ENCODE measurements around the gene CLN3.
"Not testable (repeated sequence)": the region's sequence is repeated elsewhere in the genome, so short reads cannot be mapped to it uniquely, and the experiment has no call there.

Gene CLN3

GRCh38 chr16:28502290-28502689 is 10.4 kb upstream of the CLN3 start:
- TF ChIP-seq, protein P1, sequence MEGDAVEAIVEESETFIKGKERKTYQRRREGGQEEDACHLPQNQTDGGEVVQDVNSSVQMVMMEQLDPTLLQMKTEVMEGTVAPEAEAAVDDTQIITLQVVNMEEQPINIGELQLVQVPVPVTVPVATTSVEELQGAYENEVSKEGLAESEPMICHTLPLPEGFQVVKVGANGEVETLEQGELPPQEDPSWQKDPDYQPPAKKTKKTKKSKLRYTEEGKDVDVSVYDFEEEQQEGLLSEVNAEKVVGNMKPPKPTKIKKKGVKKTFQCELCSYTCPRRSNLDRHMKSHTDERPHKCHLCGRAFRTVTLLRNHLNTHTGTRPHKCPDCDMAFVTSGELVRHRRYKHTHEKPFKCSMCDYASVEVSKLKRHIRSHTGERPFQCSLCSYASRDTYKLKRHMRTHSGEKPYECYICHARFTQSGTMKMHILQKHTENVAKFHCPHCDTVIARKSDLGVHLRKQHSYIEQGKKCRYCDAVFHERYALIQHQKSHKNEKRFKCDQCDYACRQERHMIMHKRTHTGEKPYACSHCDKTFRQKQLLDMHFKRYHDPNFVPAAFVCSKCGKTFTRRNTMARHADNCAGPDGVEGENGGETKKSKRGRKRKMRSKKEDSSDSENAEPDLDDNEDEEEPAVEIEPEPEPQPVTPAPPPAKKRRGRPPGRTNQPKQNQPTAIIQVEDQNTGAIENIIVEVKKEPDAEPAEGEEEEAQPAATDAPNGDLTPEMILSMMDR (IDR thresholded peaks at IDR 0.05) = no peak
- no peak overlapping the region for H3K27ac ChIP-seq
- no peak for DNase-seq (ENCODE audit: low spot score)
- no peak overlapping the region for H3K4me3 ChIP-seq

GRCh38 chr16:28501258-28502232 is 9.7 kb upstream of the CLN3 start:
- H3K4me3 ChIP-seq = no peak overlapping the region
- DNase-seq (ENCODE audit: low spot score) = no peak
- no peak overlapping the region for H3K27ac ChIP-seq
- TF ChIP-seq, protein P1 (IDR thresholded peaks at IDR 0.05) = no peak

DNA sequence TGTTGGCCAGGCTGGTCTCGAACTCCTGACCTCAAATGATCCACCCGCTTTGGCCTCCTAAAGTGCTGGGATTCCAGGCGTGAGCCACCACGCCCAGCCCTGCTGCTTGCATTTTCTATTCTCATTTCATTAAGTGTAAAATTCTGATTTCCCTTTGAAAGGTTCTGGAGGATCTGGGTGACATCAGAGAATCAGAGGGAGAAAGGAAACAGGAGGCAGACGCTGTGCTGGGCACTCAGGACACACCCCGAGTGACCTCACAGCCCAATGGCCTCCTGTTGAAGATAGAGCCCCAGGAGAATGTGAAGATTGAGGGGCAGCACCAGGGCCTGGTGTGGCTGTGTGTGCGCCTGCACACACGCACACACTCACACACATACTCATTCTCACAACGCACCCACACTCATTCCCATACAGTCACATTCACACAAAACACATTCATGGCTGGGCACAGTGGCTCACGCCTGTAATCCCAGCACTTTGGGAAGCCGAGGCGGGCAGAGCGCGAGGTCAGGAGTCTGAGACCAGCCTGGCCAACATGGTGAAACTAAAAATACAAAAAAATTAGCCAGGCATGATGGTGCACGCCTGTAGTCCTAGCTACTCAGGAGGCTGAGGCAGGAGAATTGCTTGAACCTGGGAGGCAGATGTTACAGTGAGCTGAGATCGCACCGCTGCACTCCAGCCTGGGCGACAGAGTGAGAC is 8.8 kb upstream of the CLN3 start:
- DNase-seq (ENCODE audit: low spot score); H3K27ac ChIP-seq; H3K4me3 ChIP-seq: not testable (repeated sequence)

GRCh38 chr16:28499854-28500253 is 8.0 kb upstream of the CLN3 start:
- Histone ChIP-seq H3K27ac (no peak overlapping the region), H3K4me3 (no peak overlapping the region)
- no peak for DNase-seq (ENCODE audit: low spot score)
- TF ChIP-seq, protein P1 (IDR thresholded peaks at IDR 0.05) = no peak

DNA sequence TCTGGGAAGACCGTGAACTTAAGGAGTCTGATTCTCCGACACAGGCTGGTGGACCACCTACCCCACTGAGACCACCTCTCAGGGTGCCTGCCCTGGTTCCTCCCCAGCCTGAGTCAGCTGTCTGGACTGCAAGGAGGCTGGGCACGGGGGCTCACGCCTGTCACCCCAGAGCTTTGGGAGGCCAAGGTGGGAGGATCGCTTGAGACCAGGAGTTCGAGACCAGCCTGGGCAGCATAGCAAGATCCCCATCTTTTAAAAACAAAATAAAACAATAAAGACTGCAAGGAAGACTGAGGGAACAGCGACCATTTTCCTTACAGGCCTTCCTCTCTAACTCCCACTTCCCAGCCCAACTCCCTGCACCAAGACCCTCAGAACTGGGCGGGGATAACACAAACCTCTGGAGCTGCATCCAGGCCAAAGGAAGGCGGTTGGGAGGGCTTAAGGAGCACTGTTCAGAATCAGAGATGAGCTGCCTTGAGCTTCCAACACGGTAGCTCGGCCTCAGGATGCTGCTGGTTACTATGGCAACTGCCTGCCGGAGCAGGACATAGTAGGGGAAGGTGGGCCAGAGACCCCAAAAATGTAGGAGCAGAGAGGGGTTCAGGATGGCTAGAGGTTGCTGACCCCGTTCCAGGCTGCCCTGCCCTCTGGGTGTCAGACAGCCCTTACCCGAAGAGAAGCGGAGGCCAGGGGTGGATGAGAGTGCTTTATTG is 7.0 kb upstream of the CLN3 start:
- TF ChIP-seq, protein P1 (IDR thresholded peaks at IDR 0.05) = no peak
- Histone ChIP-seq H3K27ac (no peak overlapping the region), H3K4me3 (no peak overlapping the region)
- no peak for DNase-seq (ENCODE audit: low spot score)

DNA sequence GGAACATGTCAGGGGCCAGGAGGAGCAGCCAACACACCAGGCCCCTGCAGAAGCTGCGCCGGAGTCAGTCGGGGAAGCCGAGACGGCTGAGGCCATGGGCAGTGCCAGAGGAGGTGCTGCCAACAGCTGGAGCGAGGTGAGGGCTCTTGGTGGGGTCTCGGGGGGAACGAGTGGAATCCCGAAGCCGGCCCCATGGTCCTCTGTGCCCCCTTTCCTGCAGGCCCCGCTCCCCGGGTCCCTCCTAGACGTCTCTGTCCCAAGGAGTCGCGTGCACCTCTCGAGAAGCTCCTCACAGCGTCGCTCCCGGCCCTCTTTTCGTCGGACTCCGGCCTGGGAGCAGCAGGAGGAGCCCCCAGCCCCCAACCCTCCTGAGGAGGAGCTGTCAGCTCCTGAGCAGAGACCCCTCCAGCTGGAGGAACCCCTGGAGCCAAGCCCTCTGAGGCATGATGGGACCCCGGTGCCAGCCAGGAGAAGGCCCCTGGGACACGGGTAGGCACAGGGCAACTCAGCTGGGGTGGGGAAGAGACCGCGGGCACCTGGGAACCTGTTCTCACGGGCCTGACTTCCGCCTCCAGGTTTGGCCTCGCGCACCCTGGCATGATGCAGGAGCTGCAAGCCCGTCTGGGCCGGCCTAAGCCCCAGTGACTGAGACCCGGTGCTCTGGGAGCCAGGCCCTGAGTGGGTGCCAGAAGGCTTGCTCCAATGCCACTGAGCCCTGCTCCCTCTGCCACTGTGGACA is 6.2 kb upstream of the CLN3 start:
- DNase-seq (ENCODE audit: low spot score) = no peak
- no peak overlapping the region for H3K4me3 ChIP-seq
- TF ChIP-seq, protein P1 (IDR thresholded peaks at IDR 0.05) = no peak
- H3K27ac ChIP-seq = no peak overlapping the region
